ENCODE measurements around the gene CAMTA1. TPM values are rescaled to one million over a fixed set of nuclear protein-coding genes. Genes with fewer than 3 reads are reported as not detected.

The CAMTA1 gene
- total RNA-seq, 1 donor from 2014 or later, result 63.8 TPM

DNA sequence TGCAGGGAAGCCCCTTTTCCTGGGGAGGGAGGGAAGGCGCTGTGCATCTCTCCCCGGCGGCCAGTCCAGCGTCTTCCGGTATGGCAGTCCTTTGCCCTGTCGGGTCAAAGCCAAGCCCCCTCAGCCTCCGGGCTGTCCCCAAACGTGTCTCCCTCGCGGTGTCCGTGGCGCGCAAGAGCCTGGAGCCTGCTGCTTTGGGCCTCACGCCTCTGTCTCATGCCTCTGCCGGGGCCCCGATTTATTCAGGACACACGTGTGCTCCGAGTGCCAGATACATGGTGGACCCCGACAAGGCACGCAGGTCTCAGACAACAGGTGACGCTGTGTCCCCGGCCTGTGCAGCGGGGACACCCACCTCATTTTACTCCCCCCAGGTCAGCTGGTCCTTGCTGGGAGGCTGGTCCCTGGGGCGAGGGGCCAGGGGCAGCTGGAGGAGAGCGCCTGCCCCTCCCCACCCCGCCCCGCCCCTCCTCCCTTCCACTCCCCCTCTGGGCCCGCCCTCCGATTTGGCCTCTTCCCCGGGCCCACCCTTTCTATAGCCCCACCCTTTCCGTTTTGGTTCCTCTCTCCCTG, 176.7 kb downstream of the CAMTA1 start:
- H3K27me3 Mint-ChIP-seq (ENCODE audit: low read depth), result peaks cover 13% of the 10 kb centered on the region

DNA sequence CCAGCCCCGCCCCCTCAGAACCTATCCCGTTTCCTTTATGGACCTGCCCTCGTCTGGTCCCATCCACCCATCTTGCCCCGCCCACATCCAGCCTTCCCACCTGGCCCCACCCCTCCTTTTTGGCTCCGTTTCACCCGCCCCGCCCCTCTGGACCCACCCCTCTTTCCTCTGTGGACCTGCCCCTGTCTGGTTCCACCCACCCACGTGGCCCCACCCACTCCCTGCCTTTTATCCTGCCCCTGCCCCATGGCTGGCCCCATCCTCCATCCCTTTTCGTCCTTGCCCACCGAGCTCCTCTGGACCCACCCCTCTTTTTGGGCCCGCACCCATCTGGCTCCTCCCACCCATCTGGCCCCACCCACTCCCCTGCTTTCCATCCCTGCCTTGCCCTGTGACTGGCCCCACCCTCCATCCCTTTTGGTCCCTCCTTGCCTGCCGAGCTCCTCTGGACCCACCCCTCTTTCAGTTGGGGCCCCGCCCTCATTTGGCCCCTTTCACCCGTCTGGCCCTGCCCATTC, 177.3 kb downstream of the CAMTA1 start:
- Mint-ChIP-seq H3K4me1 (ENCODE audit: low read depth) (peaks cover 25% of the 10 kb centered on the region), H3K4me3 (ENCODE audit: unreplicated experiment) (peak overlapping the region; percentile 44), H3K27ac (ENCODE audit: unreplicated experiment) (no peak overlapping the region), H3K27me3 (ENCODE audit: low read depth) (peaks cover 14% of the 10 kb centered on the region), H3K36me3 (ENCODE audit: low read depth) (no peaks in the 10 kb centered on the region), H3K9me3 (ENCODE audit: low read depth) (peaks cover under 1% of the 10 kb centered on the region)
- DNase-seq (ENCODE audit: low spot score), result no peak
- TF ChIP-seq, protein P1, sequence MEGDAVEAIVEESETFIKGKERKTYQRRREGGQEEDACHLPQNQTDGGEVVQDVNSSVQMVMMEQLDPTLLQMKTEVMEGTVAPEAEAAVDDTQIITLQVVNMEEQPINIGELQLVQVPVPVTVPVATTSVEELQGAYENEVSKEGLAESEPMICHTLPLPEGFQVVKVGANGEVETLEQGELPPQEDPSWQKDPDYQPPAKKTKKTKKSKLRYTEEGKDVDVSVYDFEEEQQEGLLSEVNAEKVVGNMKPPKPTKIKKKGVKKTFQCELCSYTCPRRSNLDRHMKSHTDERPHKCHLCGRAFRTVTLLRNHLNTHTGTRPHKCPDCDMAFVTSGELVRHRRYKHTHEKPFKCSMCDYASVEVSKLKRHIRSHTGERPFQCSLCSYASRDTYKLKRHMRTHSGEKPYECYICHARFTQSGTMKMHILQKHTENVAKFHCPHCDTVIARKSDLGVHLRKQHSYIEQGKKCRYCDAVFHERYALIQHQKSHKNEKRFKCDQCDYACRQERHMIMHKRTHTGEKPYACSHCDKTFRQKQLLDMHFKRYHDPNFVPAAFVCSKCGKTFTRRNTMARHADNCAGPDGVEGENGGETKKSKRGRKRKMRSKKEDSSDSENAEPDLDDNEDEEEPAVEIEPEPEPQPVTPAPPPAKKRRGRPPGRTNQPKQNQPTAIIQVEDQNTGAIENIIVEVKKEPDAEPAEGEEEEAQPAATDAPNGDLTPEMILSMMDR (IDR thresholded peaks at IDR 0.05), result no peak

More for the DNA sequence above, 176.7 kb downstream of the CAMTA1 start:
- Mint-ChIP-seq H3K4me3 (ENCODE audit: unreplicated experiment) (peak overlapping the region; percentile 31), H3K27ac (ENCODE audit: unreplicated experiment) (no peak overlapping the region), H3K4me1 (ENCODE audit: low read depth) (peaks cover 25% of the 10 kb centered on the region), H3K36me3 (ENCODE audit: low read depth) (no peaks in the 10 kb centered on the region), H3K9me3 (ENCODE audit: low read depth) (peaks cover 3% of the 10 kb centered on the region)
- no peak for DNase-seq (ENCODE audit: low spot score)
- TF ChIP-seq, protein P1 (IDR thresholded peaks at IDR 0.05), result no peak

DNA sequence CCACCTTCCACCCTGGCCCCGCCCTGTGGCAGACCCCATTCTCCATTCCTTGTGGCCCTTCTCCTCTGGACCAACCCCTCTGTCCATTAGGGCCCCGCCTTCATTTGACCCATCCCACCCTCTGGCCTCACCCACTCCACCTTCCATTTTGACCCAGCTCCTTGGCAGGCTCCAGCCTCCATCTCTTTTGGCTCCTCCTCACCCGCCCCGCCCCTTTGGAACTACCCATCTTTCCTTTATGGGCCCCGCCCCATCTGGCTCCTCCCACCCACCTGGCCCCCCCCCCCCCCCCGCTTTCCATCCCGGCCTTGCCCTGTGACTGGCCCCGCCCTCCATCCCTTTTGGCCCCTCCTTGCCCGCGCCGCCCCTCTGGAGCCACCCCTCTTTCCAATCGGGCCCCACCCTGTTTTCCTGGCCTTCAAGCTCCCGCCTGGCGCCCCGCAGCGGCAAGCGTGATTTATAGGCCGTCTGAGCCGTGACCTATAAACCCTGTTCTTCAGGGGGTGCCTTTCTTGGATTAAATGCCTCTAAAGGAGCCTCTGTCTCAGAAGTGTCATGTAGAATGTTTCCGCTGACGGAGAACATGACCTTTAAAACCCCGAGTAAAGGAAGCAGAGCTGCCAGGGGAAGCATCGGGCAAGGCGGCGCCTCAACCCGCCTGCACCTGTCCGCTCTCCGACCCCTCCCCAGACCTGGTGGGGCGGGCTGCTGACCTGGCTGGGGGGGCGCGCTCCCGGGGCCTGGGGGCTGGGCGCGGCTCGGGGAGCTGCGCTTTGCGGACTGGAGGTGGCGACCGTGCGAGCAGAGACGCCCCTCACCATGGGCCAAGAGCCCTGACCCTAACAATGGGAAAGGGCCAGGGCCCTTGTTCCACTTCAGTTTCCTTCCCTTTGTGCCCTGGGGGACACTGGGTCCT, 178.0 kb downstream of the CAMTA1 start:
- TF ChIP-seq, protein P1 (IDR thresholded peaks at IDR 0.05), result peak; percentile 28
- Mint-ChIP-seq H3K27me3 (ENCODE audit: low read depth) (peaks cover 17% of the 10 kb centered on the region), H3K36me3 (ENCODE audit: low read depth) (no peaks in the 10 kb centered on the region), H3K27ac (ENCODE audit: unreplicated experiment) (no peak overlapping the region), H3K9me3 (ENCODE audit: low read depth) (no peaks in the 10 kb centered on the region), H3K4me3 (ENCODE audit: unreplicated experiment) (peak overlapping the region; percentile 44), H3K4me1 (ENCODE audit: low read depth) (peaks cover 25% of the 10 kb centered on the region)
- no peak for DNase-seq (ENCODE audit: low spot score)

DNA sequence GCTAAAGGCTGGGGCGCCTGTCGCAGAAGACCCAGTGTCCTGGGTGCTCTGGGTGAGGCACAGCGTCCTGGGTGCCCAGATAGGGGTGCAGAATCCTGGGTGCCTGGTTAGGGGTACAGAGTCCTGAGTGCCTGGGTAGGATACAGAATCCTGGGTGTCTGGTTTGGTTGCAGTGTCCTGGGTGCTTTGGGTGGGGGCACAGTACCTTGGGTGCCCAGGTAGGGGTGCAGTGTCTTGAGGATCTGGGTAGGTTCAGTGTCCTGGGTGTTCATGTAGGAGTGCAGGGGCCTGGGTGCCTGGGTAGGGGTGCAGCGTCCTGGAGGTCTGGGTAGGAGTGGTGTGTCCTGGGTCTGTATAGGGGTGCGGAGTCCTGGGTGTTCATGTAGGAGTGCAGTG, 178.7 kb downstream of the CAMTA1 start:
- Mint-ChIP-seq H3K4me1 (ENCODE audit: low read depth) (peaks cover 25% of the 10 kb centered on the region), H3K36me3 (ENCODE audit: low read depth) (no peaks in the 10 kb centered on the region), H3K27me3 (ENCODE audit: low read depth) (peaks cover 17% of the 10 kb centered on the region), H3K4me3 (ENCODE audit: unreplicated experiment) (no peak overlapping the region), H3K9me3 (ENCODE audit: low read depth) (no peaks in the 10 kb centered on the region), H3K27ac (ENCODE audit: unreplicated experiment) (no peak overlapping the region)
- TF ChIP-seq, protein P1 (IDR thresholded peaks at IDR 0.05), result no peak
- DNase-seq (ENCODE audit: low spot score), result no peak
